ENCODE measurements around the gene RNF157.

Gene RNF157

GRCh38 chr17:76119409-76120371 is 120.6 kb downstream of the RNF157 start:
- Histone ChIP-seq H3K27ac (no peak overlapping the region), H3K4me3 (no peak overlapping the region)

DNA sequence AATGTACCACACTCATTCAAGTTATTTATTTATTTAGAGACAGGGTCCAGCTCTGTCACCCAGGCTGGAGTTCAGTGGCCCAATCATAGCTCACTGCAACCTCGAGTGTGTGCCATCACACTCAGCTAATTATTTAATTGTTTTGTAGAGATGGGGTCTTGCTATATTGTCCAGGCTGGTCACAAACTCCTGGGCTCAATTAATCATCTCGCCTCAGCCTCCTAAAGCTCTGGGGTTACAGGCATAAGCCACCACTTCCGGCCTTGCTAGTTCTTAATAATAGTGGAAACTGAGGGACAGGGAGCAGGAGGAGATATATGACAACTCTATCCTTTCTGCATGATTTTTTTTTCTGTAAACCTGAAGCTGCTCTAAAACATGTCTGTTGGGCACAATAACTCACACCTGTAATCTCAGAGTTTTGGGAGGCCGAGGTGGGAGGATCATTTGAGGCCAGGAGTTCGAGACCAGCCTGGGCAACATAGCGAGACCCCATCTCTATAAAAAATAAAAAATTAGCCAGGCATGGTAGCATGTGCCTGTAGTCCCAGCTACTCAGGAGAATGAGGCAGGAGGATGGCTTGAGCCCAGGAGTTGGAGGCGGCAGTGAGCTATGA is 125.0 kb downstream of the RNF157 start:
- Histone ChIP-seq H3K27ac (no peak overlapping the region), H3K4me3 (no peak overlapping the region)

GRCh38 chr17:76111956-76112355 is 128.3 kb downstream of the RNF157 start:
- Histone ChIP-seq H3K4me3 (no peak overlapping the region), H3K27ac (no peak overlapping the region)

- Histone ChIP-seq H3K27ac (no peak overlapping the region), H3K4me3 (no peak overlapping the region)
These were observed 132.8 kb downstream of the RNF157 start for GRCh38 chr17:76107509-76107908.

GRCh38 chr17:76106703-76107102 is 133.6 kb downstream of the RNF157 start:
- H3K4me3 ChIP-seq: no peak overlapping the region

GRCh38 chr17:76104896-76105231 is 135.4 kb downstream of the RNF157 start:
- no peak overlapping the region for H3K27ac ChIP-seq
- no peak overlapping the region for H3K4me3 ChIP-seq

More at GRCh38 chr17:76106703-76107102, 133.6 kb downstream of the RNF157 start:
- no peak overlapping the region for H3K27ac ChIP-seq

DNA sequence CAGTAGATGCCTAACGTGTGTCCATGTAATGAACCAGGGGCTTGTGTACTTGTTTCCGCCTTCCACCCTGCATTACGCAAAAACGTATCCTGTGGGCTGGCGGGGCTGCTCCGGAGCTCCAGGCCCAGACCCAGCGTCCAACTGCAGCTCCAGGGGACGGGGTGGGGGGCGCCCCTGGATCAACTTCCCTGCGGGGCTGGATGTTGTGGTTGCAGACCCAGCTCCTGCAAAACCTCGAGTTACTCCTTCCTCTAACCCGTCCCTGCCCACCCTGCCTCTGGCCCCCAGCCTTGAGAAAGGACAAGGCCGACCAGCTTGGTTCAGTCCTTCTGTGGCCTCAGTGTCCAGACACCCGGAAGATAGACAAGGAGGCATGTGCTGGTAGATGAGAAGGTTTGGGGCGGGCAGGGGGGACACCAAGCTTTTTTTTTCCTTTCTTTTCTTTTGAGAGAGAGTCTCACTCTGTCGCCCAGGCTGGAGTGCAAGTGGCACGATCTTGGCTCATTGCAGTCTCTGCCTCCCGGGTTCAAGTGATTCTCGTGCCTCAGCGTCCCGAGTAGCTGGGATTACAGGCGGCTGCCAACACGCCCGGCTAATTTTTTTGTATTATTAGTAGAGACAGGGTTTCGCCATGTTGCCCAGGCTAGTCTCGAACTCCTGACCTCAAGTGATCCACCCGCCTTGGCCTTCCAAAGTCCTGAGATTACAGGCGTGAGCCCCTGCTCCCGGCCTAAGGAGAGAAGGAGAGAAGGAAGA is 136.0 kb downstream of the RNF157 start:
- peak overlapping the region in 20 of 21 experiments; percentile 63 to 95 (median 88) for H3K27ac ChIP-seq
- peak overlapping the region; percentile 61 to 87 (median 74) for H3K4me3 ChIP-seq

GRCh38 chr17:76103274-76104139 is 136.8 kb downstream of the RNF157 start, which contains the start of gene EXOC7:
EXOC7 (minus strand) TSS chr17:76103787; CDS start chr17:76103692, 95 bp downstream.
- Histone ChIP-seq H3K4me3 (peak within 1 kb of the TSS; percentile 61 to 87 (median 74)), H3K27ac (peak within 1 kb of the TSS; percentile 50 to 95 (median 87))

DNA sequence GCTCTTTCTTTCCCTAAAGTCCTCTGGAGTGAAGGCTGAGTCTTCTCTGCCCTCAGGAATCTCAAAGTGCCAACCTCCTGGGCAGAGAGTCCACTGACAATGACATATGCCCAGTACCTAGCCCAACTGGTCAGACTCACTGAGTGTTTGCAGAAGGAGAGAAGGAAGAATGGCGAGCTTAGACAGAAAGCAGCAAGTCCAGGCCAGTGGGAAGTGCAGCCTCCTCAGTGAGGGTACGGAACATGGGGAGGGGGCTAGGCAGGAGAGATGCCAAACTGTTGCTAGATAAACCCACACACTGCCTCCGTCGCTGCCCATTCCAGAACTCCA is 137.4 kb downstream of the RNF157 start:
- Histone ChIP-seq H3K4me3 (peak overlapping the region; percentile 61 to 87 (median 74)), H3K27ac (peak overlapping the region; percentile 50 to 95 (median 87))

- no peak overlapping the region for H3K4me3 ChIP-seq
- no peak overlapping the region for H3K27ac ChIP-seq
These were observed 142.5 kb downstream of the RNF157 start for GRCh38 chr17:76097716-76098295.

- H3K27ac ChIP-seq: no peak overlapping the region
- H3K4me3 ChIP-seq: no peak overlapping the region
These were observed 144.3 kb downstream of the RNF157 start for GRCh38 chr17:76095943-76096342.

GRCh38 chr17:76094046-76094445 is 146.2 kb downstream of the RNF157 start:
- Histone ChIP-seq H3K27ac (no peak overlapping the region), H3K4me3 (no peak overlapping the region)

- H3K4me3 ChIP-seq: no peak overlapping the region
- H3K27ac ChIP-seq: no peak overlapping the region
These were observed 147.5 kb downstream of the RNF157 start for GRCh38 chr17:76092526-76093413.

All from skin epidermis (tissue), 12 donors.